Measurements from ENCODE around the gene B4GALNT4. TPM values are rescaled to one million over a fixed set of nuclear protein-coding genes. Genes with fewer than 3 reads are reported as not detected.
"Not testable (repeated sequence)": the region's sequence is repeated elsewhere in the genome, so short reads cannot be mapped to it uniquely, and the experiment has no call there.

Gene B4GALNT4
- total RNA-seq, 1 donor from 2014 or later = 0.28 TPM

DNA sequence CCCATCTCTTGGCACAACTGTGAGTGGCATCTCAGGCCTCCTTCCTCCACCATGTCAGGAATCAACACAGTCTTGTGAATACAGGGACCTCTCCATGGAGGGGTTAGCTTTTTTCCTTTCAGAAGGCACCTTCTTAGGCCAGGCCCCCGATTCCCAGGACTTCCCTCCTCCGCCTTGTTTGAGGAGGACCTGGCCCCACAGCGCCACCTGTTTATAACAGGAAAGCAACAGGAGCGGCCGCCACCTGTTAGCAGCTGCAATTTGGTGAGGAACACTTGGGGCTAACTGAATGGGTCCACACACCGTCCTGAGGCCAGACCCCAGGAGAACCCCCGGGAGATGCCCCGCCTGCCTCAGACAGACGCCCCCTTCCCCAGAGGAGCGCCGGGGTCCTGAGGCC is 20.9 kb downstream of the B4GALNT4 start:
- no peak for ATAC-seq
- DNase-seq (ENCODE audit: low spot score) = no peak

DNA sequence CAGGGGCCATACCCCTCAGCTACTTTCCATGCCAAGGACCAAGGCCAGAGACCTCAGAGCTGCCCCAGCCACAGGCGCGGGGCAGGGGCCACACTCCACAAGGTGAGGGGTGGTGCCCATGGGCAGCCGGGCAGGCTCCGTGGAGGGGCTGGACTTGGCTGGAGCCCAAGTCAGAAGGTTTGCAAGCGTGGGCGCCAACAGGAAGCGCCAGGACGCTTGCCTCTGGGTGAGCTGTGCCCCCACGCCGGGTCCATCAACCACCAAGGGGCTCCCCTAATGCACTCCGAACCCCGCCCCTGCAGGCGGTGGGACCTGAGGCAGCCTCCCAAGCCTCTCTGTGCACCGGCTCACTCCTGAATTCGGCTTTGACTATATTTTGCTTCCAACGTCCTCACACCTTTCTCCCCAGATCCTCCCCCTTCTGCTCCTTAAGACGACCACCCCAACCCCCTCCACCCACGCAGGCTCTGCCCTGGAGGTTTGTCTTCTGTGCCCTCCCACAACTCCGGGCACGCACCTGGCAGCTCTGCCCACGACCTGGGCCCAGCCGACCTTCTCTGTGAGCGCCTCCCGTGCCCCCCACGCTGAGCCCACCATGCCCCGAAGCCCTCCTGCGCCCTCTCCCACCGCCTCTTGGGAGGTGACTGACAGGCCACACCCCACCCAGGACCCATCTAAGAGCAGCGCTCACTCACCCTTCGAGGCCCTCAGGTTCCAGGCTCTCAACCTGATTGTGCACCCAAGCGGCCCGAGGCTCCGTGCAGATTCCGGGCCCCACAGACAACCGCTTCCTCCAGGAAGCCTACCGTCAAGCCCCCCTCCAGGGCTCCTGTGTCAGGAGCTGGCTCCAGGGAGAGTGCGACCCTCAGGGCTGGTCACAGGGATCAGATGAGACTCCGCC is 22.1 kb downstream of the B4GALNT4 start:
- DNase-seq (ENCODE audit: low spot score) (no peak), ATAC-seq (no peak)

DNA sequence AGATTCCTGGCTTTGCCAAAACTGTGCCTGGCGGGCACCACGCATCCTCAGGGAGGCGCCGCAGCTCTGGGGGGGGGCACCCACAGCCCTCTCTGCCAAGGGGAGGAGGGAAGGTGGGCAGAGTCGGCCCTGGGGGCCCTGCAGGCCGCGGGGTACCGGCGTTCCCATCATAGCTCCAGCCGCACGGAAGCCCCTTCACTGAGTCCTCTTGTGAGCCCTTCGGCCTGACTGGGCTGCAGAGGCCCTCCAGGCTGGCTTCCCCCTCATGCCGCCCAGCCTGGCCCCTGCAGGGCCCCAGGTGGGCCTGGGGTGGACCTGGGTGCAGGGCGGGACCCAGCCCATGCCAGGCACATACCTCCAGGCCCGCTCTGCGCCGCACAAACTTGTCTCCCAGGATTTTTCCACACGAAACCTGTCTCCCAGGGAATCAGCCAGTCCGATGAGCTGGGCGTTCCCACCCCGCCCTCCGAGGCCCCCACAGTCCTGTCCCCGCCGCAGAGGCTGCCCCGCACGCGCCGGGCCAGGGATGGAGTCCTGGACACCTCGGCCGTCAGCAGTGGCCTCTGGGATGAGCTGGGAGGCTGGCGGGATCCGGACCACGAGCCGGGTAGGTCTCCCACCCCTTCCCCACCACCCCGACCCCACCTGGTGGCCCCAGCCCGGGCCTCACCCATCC is 22.9 kb downstream of the B4GALNT4 start:
- DNase-seq (ENCODE audit: low spot score) = no peak
- no peak for ATAC-seq

DNA sequence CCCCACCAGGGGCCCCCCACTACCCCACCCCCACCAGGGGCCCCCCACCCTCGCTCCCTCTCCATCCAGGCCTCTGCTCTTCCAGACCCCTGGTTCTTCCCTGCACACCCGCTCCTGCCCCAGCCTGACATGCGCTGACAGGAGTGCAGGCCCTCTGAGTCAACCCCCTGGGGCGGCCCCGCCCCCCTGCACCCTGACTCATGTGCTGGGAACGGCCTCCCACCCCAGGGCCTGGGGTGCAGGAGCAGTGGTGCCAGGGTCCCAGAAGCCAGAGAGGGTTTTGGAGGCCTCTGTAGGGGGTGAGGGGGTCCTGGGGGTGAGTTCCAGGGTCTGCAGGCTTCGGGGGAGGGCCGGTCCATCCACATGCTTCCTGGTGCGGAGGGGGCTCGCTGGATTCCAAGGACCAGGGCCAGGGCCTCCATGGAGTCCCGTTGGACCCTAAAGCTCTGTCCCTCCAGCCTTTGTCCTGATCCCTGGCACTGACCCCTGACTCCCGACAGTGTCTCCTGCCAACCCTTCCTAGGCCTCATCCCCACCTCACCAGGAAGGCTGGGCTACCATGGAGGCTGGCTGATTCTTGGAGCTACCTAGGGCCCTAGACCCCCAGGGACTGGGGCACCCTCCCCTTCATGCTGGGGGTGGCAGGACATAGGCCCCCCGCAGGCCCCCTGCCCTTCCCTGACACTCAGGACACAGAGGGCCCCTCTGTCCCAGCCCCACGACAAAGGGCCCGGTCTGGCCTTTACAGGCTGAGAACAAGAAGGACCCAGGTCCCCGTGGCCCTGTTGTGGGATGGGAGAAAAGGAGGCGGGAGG is 24.1 kb downstream of the B4GALNT4 start:
- ATAC-seq = no peak
- no peak for DNase-seq (ENCODE audit: low spot score)

DNA sequence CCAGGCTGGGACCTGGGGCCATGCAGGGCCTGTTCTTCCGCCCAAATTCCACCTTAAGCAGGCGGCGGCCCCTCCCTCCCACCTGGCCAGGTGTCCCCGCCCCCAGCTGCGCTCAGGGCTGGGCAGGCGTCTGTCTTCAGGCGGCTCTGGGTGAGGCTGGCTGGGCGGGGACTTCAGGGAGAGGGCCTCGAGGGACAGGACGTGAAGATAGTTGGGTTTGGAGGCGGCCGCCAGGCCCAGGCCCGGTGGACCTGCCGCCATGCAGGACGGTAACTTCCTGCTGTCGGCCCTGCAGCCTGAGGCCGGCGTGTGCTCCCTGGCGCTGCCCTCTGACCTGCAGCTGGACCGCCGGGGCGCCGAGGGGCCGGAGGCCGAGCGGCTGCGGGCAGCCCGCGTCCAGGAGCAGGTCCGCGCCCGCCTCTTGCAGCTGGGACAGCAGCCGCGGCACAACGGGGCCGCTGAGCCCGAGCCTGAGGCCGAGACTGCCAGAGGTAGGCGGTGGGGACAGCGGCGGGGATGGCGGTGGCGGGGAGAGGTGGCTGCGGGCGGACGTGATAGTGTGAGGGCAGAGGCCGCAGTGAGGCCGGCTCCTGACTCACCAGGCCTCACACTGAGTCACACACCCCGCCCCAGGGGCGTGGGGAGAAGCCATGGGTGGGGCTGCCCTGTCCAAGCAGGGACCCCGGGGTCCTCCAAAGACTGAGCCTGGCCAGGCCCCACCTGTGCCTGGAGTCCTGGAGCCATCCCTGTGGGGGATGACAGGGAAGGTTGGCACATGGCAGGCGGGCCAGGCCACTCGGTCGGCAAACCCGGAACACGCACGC is 24.9 kb downstream of the B4GALNT4 start, which contains the start of gene PKP3:
Gene PKP3, plus strand, starts transcription at position 176 of the 824 bp plus-strand sequence. Its CDS starts 84 bp downstream, at position 260.
- DNase-seq (ENCODE audit: low spot score) = no peak

DNA sequence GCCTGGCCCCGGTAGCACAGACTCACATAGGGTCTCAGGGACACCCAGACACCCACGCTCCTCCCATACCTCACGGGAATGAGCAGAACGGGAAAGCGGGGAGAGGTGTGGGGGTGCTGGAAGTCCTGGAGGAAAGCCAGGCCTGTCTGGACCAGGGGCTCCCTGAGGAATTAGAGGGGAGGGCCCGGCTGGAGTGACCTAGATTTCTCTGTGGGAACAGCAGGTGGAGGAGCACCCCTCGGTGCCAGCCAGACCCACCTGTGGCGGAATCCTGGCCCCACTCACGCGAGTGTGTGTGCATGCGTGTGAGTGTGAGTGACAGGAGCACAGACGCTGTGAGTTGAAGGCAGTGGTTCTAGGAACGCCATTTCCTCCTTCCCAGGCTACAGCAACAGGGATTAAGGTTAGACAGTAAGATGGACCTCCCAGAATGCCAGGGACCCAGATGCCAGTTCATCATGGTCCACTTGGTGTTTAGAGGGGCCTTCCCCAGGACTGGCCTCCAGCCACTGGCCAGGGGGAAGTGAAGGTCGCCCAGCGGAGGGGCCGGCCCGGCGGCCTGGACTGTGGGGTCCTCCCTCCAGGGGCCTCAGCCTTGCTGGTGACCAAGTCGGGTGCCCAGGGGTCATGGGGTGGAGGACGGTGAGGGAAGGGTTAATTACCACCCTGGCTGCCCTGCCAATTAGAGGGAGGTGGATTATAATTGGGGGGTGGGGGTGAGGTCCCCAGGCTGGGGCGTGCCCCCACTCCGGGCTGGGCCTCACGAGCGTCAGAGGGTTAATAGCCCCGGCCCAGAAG is 25.8 kb downstream of the B4GALNT4 start:
- DNase-seq (ENCODE audit: low spot score) (no peak), ATAC-seq (no peak)

More for the DNA sequence above, 24.9 kb downstream of the B4GALNT4 start, which contains the start of gene PKP3:
- ATAC-seq = no peak

DNA sequence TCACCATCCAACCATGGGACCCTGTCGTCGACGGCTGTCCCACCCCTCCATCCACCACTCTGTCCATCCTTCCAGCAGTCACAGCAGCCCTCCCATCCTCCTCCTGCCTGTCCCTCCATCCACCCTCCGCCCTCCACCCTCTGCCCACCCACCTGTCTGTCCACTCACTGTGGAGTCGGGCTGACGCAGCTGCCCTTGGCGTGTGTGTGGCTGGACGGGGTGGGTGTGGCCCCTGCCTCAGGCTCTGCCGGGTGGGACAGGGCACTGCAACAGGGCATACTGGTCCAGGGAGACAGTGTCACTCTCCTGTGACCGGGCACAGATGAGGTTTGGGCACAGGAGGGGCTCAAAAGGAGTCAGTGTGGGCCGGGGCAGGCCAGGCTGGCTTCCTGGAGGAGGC is 26.6 kb downstream of the B4GALNT4 start:
- DNase-seq (ENCODE audit: low spot score) (no peak), ATAC-seq (no peak)

DNA sequence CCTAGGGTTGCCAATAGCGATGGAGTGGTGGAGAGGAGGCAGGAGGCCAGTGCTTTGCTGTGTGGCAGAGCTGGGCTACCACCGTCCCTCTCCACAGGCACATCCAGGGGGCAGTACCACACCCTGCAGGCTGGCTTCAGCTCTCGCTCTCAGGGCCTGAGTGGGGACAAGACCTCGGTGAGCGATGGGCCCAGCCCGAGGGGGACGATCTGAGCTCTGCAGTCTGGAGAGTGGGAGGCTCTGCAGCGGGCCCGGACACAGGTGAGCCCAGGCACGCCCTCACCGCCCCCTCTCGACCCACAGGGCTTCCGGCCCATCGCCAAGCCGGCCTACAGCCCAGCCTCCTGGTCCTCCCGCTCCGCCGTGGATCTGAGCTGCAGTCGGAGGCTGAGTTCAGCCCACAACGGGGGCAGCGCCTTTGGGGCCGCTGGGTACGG is 27.2 kb downstream of the B4GALNT4 start:
- peak; percentile 50 for ATAC-seq
- DNase-seq (ENCODE audit: low spot score) = no peak

DNA sequence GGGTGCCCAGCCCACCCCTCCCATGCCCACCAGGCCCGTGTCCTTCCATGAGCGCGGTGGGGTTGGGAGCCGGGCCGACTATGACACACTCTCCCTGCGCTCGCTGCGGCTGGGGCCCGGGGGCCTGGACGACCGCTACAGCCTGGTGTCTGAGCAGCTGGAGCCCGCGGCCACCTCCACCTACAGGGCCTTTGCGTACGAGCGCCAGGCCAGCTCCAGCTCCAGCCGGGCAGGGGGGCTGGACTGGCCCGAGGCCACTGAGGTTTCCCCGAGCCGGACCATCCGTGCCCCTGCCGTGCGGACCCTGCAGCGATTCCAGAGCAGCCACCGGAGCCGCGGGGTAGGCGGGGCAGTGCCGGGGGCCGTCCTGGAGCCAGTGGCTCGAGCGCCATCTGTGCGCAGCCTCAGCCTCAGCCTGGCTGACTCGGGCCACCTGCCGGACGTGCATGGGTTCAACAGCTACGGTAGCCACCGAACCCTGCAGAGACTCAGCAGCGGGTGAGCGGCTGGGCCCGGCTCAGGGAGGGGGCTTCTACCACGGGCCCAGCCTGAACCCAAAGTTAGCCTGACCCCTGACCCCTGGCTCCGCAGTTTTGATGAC is 27.7 kb downstream of the B4GALNT4 start:
- ATAC-seq = peak; percentile 95
- DNase-seq (ENCODE audit: low spot score) = peak; percentile 70

DNA sequence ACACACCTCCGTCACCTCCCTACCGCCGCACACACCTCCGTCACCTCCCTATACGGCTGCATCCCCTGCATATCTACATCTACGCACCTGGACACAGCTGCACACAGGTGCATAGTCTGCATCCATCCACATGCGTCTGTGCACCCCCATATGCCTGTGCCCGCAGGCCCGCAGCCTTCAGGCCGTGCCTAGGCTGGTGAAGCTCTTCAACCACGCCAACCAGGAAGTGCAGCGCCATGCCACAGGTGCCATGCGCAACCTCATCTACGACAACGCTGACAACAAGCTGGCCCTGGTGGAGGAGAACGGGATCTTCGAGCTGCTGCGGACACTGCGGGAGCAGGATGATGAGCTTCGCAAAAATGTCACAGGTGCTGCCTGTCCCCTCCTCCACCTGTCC is 29.5 kb downstream of the B4GALNT4 start:
- DNase-seq (ENCODE audit: low spot score) (no peak), ATAC-seq (no peak)

DNA sequence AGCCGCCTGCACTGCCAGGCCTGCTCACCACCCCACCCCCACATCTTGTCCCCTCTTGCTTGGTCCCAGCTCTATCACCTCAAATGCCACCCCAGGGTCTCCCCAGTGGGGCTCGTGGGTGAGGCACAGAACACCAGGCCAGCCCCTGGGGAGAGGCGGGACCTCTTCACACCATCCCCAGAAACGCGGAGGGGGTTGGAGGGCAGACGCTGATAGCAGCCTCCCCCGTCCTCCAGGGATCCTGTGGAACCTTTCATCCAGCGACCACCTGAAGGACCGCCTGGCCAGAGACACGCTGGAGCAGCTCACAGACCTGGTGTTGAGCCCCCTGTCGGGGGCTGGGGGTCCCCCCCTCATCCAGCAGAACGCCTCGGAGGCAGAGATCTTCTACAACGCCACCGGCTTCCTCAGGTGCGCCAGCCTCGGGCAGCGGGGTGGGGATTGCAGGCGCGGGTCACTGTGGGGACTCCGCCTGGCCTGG is 30.5 kb downstream of the B4GALNT4 start:
- ATAC-seq = no peak
- no peak for DNase-seq (ENCODE audit: low spot score)

DNA sequence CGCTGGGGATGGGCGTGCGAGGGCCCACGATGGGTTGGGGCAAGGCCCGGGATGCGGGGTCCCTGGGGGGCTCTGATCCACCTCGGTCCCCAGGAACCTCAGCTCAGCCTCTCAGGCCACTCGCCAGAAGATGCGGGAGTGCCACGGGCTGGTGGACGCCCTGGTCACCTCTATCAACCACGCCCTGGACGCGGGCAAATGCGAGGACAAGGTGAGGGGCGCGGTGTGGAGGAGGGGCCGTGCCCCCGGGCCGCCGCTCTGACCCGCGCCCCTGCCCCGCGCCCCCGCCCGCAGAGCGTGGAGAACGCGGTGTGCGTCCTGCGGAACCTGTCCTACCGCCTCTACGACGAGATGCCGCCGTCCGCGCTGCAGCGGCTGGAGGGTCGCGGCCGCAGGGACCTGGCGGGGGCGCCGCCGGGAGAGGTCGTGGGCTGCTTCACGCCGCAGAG is 31.0 kb downstream of the B4GALNT4 start:
- DNase-seq (ENCODE audit: low spot score) = no peak
- ATAC-seq = no peak

DNA sequence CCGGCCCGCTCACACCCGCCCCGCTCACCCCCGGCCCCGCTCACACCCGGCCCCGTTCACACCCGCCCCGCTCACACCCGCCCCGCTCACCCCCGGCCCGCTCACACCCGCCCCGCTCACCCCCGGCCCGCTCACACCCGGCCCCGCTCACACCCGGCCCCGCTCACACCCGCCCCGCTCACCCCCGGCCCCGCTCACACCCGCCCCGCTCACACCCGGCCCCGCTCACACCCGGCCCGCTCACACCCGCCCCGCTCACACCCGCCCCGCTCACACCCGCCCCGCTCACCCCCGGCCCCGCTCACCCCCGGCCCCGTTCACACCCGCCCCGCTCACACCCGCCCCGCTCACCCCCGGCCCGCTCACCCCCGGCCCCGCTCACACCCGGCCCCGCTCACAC is 31.9 kb downstream of the B4GALNT4 start:
- ATAC-seq; DNase-seq (ENCODE audit: low spot score): not testable (repeated sequence)

DNA sequence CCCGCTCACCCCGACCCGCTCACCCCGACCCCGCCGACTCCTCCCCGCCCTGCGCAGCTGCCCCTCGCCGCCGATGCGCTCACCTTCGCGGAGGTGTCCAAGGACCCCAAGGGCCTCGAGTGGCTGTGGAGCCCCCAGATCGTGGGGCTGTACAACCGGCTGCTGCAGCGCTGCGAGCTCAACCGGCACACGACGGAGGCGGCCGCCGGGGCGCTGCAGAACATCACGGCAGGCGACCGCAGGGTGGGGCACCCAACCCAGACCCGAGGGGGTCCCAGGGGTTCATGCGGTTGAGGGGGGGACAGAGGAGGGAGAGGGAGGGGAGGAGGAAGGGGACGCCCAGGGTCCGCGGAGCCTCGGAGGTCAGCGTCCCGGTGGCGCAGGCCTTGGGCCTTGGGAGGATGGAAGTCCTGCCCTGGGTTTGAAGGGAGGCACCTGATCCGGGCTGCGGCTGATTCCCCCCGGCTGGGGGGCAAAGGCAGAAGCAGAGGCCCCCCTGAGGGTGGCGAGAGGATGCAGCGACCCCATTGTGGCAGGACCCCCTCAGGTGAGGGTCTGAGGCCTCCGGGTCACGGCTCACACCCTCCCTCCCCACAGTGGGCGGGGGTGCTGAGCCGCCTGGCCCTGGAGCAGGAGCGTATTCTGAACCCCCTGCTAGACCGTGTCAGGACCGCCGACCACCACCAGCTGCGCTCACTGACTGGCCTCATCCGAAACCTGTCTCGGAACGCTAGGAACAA is 33.9 kb downstream of the B4GALNT4 start:
- ATAC-seq = no peak
- no peak for DNase-seq (ENCODE audit: low spot score)

DNA sequence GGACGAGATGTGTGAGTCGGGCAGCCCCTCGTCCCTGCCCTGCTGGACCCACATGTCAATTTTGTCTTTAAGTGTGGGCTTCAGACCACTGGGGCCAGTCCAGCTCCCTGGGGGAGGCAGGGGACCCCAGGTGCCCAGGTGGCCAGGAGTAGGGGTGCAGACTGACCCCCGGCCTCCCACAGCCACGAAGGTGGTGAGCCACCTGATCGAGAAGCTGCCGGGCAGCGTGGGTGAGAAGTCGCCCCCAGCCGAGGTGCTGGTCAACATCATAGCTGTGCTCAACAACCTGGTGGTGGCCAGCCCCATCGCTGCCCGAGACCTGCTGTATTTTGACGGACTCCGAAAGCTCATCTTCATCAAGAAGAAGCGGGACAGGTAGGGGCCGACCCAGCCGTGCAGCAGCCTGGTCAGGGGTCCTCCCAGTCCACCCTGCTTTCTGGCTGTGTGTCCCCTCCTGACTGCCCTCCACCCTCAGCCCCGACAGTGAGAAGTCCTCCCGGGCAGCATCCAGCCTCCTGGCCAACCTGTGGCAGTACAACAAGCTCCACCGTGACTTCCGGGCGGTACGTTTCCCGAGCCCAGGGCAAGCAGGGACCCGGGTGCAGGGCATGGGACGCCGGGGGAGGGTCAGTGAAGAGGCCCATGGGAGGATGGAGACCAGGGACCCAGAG is 34.6 kb downstream of the B4GALNT4 start:
- ATAC-seq = no peak
- no peak for DNase-seq (ENCODE audit: low spot score)

DNA sequence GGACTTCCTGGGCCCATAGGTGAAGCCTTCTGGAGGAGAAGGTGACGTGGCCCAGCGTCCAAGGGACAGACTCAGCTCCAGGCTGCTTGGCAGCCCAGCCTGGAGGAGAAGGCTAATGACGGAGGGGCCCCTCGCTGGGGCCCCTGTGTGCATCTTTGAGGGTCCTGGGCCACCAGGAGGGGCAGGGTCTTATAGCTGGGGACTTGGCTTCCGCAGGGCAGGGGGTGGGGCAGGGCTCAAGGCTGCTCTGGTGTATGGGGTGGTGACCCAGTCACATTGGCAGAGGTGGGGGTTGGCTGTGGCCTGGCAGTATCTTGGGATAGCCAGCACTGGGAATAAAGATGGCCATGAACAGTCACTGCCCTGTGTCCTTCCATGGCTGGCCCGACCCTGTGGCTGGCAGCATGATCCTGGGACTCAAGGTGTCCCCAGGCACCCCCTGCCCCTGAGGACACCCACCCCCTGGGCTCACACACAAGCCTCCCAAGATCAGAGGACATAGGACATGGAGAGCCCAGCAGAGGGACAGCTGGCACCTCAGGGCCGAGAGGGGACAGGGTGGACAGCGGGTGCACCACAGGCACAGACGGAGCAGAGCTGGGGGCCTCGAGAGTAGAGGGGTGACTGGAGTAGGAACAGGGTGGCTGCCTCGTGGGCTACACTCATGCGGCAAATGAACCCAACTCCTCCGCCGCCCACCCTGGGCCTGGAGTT is 35.4 kb downstream of the B4GALNT4 start:
- DNase-seq (ENCODE audit: low spot score) = no peak
- no peak for ATAC-seq

Measured in left lobe of liver (tissue), 2 donors.